Motor neuron (in vitro differentiated cells): ENCODE results near the gene SLC19A1. TPM values are rescaled to one million over a fixed set of nuclear protein-coding genes. Genes with fewer than 3 reads are reported as not detected.
A peak's percentile ranks its signal among the peaks of the same experiment; 100 is the strongest.

Experiments used
- ATAC-seq, 8 experiments: fragments of 200-7000 bp; cut with Tn5 transposase; replicated peaks in 6 of 8; 2 replicates each; pipeline ENCODE4 v1.8.0; 2021; ENCODE audit warnings: mild to moderate bottlenecking in 8 of 8, moderate library complexity in 8 of 8
- H3K27ac ChIP-seq, 2 donors: fragments of 250-450 bp; sonication (Bioruptor Pico); 2 replicates each; pipeline ENCODE4 v1.9.0; 2021; ENCODE audit warnings: antibody characterized with exemption in 2 of 2, mild to moderate bottlenecking in 2 of 2, moderate library complexity in 1 of 2
- H3K4me1 ChIP-seq, 2 donors: fragments of 250-450 bp; sonication (Bioruptor Pico); replicated peaks in 1 of 2; 2 replicates each; pipeline ENCODE4 v1.6.1; 2021; ENCODE audit warnings: antibody characterized with exemption in 2 of 2, mild to moderate bottlenecking in 2 of 2, moderate library complexity in 1 of 2
- H3K4me3 ChIP-seq, 5 donors: fragments of 250-450 bp; sonication (Bioruptor Pico); 2 replicates each; pipeline ENCODE4 v1.9.0; 2021; ENCODE audit warnings: antibody characterized with exemption in 5 of 5, mild to moderate bottlenecking in 5 of 5, moderate library complexity in 4 of 5
- WGBS, 10 experiments: fragments of 450-650 bp; shearing (Covaris generic); methylation state at CpG; one replicate each; pipeline ENCODE4 v1.0.0; 2022; 5-methylcytosine and 5-hydroxymethylcytosine counted together
- in situ Hi-C, 9 experiments: fragments of 400-800 bp; cut with MboI; loops; one replicate each; pipeline ENCODE4 v1.15.0; 2021; ENCODE audit warnings: low sequenced_read_pairs in 9 of 9, low pct_unique_long_range_greater_than_20kb in 2 of 9; ENCODE audit not compliant: unreplicated experiment in 9 of 9
- total RNA-seq, 8 experiments: library from RNA; unstranded; fragments of 300-600 nt; gene quantifications; 2 replicates each; pipeline versions ENCODE4 v1.2.3 to v1.2.4, GENCODE V29; 2022

Gene SLC19A1
- total RNA-seq, 8 experiments from 2014 or later = 4.0 to 40.5 (median 8.2) TPM

- H3K4me1 ChIP-seq = peaks cover 19 to 22% of the 10 kb centered on the region in 2 donors
- H3K27ac ChIP-seq = no peak overlapping the region
- in situ Hi-C loops = no loop called here
- 80 to 100% (median 88%) methylated on average over 2 to 5 of the region's 33 CpGs; no CpG with 5 or more reads in 6 of the 10 experiments for WGBS, 10 experiments
- no peak overlapping the region for H3K4me3 ChIP-seq
- no peak for ATAC-seq
These were observed 55.0 kb downstream of the SLC19A1 start for GRCh38 chr21:45487161-45487806.

GRCh38 chr21:45486443-45487160 is 55.6 kb downstream of the SLC19A1 start:
- H3K27ac ChIP-seq = no peak overlapping the region
- H3K4me3 ChIP-seq = no peak overlapping the region
- WGBS, 10 experiments = 70 to 100% (median 95%) methylated on average over 2 to 4 of the region's 29 CpGs; no CpG with 5 or more reads in 7 of the 10 experiments
- peaks cover 19 to 22% of the 10 kb centered on the region in 2 donors for H3K4me1 ChIP-seq
- in situ Hi-C loops = no loop called here
- no peak for ATAC-seq

GRCh38 chr21:45485686-45486442 is 56.4 kb downstream of the SLC19A1 start:
- no peak overlapping the region for H3K27ac ChIP-seq
- 32 to 100% (median 81%) methylated on average over 1 to 3 of the region's 25 CpGs; no CpG with 5 or more reads in 4 of the 10 experiments for whole genome bisulfite sequencing, 10 experiments
- no peak overlapping the region for H3K4me3 ChIP-seq
- no peak for ATAC-seq
- in situ Hi-C loops = no loop called here
- H3K4me1 ChIP-seq = peaks cover 19 to 22% of the 10 kb centered on the region in 2 donors

- in situ Hi-C loops = no loop called here
- Histone ChIP-seq H3K4me3 (no peak overlapping the region), H3K4me1 (peaks cover 16 to 19% of the 10 kb centered on the region in 2 donors), H3K27ac (no peak overlapping the region)
- no peak for ATAC-seq
- 43 to 100% (median 83%) methylated on average over 2 to 3 of the region's 6 CpGs; no CpG with 5 or more reads in 7 of the 10 experiments for WGBS, 10 experiments
These were observed 57.9 kb downstream of the SLC19A1 start for GRCh38 chr21:45484318-45484717.

- in situ Hi-C loops = no loop called here
- Histone ChIP-seq H3K4me1 (peaks cover 8 to 11% of the 10 kb centered on the region in 2 donors), H3K27ac (no peak overlapping the region), H3K4me3 (no peak overlapping the region)
- WGBS, 10 experiments = 60 to 100% (median 89%) methylated on average over 1 to 8 of the region's 40 CpGs; no CpG with 5 or more reads in 5 of the 10 experiments
- no peak for ATAC-seq
These were observed 59.1 kb downstream of the SLC19A1 start for GRCh38 chr21:45482899-45483821.

GRCh38 chr21:45481977-45482898 is 60.0 kb downstream of the SLC19A1 start:
- 68 to 87% (median 78%) methylated on average over 3 to 5 of the region's 33 CpGs; no CpG with 5 or more reads in 6 of the 10 experiments for WGBS, 10 experiments

GRCh38 chr21:45481566-45481965 is 60.7 kb downstream of the SLC19A1 start:
- Histone ChIP-seq H3K4me1 (peaks cover 4% of the 10 kb centered on the region in 2 donors), H3K4me3 (no peak overlapping the region), H3K27ac (no peak overlapping the region)
- 60 to 100% (median 90%) methylated on average over 1 to 6 of the region's 16 CpGs; no CpG with 5 or more reads in 6 of the 10 experiments for WGBS, 10 experiments
- in situ Hi-C loops = no loop called here
- ATAC-seq = no peak

More at GRCh38 chr21:45481977-45482898, 60.0 kb downstream of the SLC19A1 start:
- in situ Hi-C loops = no loop called here
- H3K4me1 ChIP-seq = peaks cover 4% of the 10 kb centered on the region in 2 donors
- H3K27ac ChIP-seq = no peak overlapping the region
- no peak overlapping the region for H3K4me3 ChIP-seq
- ATAC-seq = peak in 2 of 8 experiments; percentile 32 to 48

GRCh38 chr21:45480701-45481500 is 61.3 kb downstream of the SLC19A1 start:
- in situ Hi-C loops = no loop called here
- WGBS, 10 experiments = 80 to 100% (median 93%) methylated on average over 2 to 3 of the region's 35 CpGs; no CpG with 5 or more reads in 6 of the 10 experiments
- Histone ChIP-seq H3K4me1 (peaks cover 4% of the 10 kb centered on the region in 2 donors), H3K27ac (no peak overlapping the region), H3K4me3 (no peak overlapping the region)
- no peak for ATAC-seq

GRCh38 chr21:45479691-45480675 is 62.3 kb downstream of the SLC19A1 start:
- ATAC-seq = no peak
- Histone ChIP-seq H3K4me3 (no peak overlapping the region), H3K4me1 (peaks cover 4% of the 10 kb centered on the region in 2 donors), H3K27ac (no peak overlapping the region)
- WGBS, 10 experiments = 80 to 100% (median 90%) methylated on average over 2 to 3 of the region's 37 CpGs; no CpG with 5 or more reads in 7 of the 10 experiments
- in situ Hi-C loops = no loop called here
